Posterior cingulate gyrus (tissue), 11 donors: ENCODE results near the gene TCERG1.

Experiments used
- DNase-seq, 10 donors: peaks; one replicate each; pipeline versions ENCODE4 v3.0.0 to v3.0.0-alpha.2; 2020 to 2021; ENCODE audit warnings: mixed read lengths in 3 of 10
- intact Hi-C: fragments of 100-400 bp; cut with DNase I; formaldehyde crosslinking; loops from one replicate; pipeline ENCODE4 v1.15.1; 2023

TCERG1 gene

DNA sequence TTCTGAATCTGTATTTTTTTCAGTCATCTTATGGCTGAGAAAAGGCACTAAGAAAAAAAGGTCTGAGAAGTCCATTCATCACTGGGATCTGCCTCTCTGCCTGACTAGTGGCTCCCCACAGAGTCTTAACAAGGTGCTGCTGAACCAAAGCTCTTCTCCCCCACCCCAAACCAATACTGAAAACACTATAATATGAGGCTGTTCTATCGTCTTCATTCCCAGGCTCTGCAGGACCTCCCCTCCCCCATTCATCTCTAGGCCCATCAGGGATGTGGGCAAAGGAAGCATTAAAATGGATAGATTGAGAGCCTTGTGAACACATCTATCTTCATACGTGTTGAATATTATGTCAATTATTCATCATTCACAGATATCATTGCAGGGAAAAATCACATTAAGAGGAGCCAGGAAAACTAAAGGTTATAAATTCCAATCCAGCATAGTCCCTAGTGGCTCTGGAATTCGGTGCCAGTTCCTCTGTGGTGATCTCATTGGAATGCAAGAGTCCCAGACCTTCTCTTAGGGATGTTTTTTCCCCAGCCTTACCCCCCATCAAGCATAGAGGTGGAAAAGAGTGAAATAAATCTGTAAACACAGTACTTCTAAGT is 113.2 kb downstream of the TCERG1 start:
- no peak for DNase-seq
- intact Hi-C loops = no loop called here
